Measurements from ENCODE around the gene COLQ.

The COLQ gene

DNA sequence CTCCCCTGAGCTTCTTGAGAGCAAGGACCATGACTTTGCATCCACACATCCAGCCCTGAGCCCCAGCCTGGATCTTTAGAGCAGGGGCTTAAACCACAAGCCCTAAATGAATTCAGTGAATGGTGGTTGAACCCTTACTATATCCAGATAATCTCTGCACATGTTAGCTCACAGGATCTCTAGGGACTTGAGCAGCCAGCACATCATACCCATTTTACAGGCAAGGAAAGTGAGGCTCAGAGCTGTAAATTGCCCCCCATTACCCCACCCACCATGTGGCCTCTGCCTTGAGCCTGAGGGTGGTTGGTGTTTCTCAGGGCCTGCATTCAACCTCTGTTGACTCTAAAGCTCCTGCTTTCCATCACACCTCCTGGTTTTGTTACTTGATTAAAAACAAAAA, 66.5 kb downstream of the COLQ start:
- DNase-seq (ENCODE audit: low spot score), result no peak

DNA sequence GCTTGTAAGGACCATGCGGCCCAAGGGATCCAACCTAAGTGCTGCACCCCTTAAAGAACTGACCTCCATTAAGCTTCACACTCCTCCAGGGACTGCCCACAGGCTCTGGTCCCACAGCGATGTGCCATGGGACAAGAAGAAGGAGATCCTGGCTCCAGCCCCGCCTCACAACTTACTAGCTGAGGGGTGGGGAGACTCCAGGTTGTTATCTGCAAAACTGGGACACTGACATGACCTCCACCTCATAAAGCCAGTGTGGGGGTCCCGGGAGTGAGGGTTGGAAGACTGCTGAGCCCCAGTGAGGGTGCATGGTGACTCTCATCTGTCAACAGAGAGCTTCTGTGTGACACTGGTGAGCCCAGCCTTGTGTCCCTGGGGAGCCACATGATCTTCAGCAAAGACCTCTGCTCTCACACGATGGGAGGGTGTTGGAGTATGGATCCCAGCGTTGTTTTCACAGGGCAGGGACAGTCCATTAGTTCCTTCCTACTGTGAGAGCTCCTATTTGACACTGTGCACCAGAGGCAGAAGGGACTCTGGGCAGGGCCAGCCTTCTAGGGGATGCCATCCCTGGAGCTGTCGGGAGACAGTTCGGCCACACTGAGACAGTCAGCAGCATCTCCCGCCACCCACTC, 67.4 kb downstream of the COLQ start:
- DNase-seq (ENCODE audit: low spot score), result no peak

DNA sequence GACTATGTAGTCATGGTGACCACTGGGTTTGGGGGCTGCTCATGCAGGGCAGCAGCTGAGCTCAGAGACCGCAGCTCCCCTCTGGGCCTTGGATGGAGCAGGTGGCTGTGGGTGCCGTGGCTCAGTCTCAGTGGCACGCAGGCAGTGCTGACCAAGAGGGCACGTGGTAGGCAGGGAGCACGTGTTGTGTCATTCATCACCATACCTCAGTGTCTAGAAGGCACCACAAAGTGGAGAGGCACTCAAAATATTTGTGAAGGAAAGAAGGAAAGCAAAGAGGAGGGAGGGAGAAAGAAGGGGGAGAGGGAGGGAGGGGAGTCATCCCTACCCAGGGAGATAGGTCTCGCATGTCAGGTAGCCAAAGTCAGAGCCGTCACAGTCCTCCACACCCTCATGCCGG, 68.0 kb downstream of the COLQ start:
- no peak for DNase-seq (ENCODE audit: low spot score)

DNA sequence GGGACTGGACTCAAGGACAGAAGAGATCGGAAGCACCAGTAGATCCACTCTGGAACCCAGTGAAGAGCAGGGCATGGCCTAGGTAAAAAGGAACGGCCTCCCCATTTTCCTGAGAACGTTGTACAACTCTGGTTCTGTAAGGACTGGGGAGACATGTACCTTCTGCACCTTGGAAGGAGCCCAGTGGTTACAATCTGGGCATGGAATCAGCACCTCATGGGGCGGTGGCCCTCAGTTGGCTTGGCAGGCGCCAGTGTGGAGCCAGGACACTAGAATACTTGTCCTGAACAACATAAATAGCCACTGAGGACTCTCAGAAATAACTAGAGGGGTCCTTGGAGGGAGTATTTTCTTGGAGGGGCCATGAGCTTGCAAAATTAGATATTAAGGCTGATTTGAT, 68.5 kb downstream of the COLQ start:
- DNase-seq (ENCODE audit: low spot score), result no peak

DNA sequence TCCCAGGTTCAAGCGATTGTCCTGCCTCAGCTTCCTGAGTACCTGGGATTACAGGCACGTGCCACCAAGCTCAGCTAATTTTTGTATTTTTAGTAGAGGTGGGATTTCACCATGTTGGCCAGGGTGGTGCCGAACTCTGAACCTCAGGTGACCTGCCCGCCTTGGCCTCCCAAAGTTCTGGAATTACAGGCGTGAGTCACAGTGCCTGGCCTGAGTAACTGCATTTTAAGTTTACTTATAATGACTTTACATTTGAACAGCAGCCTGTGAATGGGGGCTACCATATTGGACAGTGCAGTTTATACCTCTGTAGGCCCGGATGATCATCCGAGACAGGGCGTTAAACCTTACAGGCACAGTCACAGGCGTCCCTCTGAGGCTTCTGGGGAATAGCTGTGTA, 69.3 kb downstream of the COLQ start:
- DNase-seq (ENCODE audit: low spot score), result no peak

DNA sequence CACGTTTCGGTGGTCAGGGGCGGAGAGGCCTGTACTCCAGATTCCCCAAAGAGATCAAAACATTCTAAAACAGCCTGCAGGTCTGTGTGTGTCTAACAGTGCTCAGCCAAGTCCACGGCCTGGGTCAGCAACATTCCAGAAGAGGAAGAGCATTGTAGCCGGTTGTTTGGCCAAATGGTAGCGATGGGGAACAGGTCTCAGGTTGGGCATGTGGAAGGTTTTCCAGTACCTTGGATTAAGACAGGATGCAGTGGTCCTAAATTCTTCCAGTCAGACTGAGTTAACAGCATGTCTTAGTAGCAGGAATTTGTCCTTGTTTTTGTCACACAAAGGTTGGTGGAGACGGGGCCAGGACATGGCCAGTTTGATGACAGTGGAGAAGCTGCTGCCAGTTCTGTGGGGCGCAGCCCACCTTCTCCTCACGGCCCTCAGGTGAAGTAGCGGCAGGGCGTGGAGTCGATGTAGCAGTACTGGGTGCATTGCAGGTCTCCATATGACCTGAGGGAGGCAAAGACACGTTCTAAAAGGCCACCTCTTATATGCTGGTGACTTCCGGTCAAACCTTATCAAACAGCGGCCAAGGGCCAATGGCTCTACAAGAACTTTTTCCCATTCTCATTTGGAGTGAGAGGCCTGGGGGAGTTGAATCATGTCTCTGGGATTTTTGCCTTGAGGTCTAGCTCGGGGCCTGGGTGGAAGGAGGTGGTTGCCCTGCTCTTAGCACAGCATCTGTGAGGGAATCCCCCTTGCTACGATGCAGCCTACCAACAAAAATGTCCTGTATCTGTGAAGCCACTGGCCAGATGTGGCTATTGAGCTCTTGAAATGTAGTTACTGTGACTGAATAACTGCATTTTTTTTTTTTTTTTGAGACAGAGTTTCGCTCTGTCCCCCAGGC, 70.0 kb downstream of the COLQ start:
- no peak for DNase-seq (ENCODE audit: low spot score)

- no peak for DNase-seq (ENCODE audit: low spot score)
Observed at GRCh38 chr3:15450438-15451215, 70.9 kb downstream of the COLQ start.

DNA sequence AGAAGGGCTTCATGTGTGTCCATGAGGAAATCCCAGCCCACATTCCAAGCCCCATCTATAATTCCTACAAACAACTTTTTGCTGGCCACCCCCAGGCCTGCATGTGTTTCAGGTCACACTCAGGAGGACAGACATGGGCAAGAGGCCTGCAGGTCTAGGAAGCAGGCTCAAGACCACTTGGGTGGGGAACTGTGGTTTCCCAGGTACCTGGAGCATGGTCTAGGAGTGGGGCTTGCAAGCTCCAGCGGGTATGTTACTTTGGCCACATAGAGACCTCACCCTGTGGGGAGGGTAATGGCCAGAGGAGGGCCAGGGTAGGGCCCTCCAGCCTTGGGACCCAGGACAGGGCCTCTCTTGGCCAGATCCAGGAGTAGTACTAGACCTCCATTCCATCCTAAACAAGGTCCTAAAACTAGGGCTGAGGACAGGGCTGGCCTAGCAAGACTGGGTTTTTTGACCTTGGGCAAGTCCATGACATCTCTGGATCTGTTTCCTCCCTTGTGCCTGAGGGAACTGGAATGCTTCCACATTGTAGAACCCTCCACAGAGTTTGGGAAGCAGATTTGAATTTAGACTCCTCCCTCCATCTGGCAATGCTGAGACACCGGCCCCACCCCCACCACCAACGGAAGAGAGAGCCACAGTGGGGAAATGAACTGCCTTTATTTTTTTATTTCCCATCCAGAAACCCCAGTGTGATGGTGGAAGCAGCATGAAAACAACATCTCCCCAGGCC, 71.8 kb downstream of the COLQ start:
- no peak for DNase-seq (ENCODE audit: low spot score)

- no peak for DNase-seq (ENCODE audit: low spot score)
Observed at GRCh38 chr3:15443826-15444524, 77.5 kb downstream of the COLQ start.

DNA sequence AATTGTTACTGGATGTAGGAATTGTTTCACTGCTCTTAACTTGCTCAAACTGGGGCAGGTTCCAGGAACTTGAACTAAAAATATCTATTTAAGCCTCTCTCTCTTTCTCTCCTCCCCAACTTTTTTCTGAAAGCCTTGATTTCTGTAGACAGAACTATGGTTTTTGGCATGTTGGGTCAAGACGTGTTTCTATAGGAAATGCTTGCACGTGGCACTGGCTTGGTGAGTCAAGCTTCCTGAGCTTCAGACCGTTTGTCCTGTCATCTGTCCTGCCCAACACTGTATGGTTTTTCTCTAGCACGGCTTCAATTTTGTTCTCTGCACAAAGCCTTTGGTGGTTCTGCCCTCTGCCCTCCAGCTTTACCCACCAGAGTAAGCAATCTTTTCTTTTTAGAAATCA, 80.6 kb downstream of the COLQ start:
- DNase-seq (ENCODE audit: low spot score), result no peak

GRCh38 chr3:15439476-15439875, 82.0 kb downstream of the COLQ start:
- DNase-seq (ENCODE audit: low spot score), result no peak

- DNase-seq (ENCODE audit: low spot score), result no peak
Observed at GRCh38 chr3:15438983-15439382, 82.5 kb downstream of the COLQ start.

DNA sequence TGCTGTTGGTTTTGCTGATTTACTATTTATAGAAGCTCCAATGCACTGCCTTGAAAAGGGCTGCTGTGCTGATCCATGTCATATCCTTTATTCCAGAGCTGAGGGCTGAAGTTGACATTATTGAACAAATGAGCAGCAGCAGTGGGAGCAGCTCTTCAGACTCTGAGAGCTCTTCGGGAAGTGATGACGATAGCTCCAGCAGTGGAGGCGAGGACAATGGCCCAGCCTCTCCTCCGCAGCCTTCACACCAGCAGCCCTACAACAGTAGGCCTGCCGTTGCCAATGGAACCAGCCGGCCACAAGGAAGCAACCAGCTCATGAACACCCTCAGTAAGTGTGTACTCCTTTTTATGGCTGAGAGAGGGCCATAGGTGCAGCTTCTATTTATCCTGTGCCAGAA, 85.3 kb downstream of the COLQ start:
- no peak for DNase-seq (ENCODE audit: low spot score)

DNA sequence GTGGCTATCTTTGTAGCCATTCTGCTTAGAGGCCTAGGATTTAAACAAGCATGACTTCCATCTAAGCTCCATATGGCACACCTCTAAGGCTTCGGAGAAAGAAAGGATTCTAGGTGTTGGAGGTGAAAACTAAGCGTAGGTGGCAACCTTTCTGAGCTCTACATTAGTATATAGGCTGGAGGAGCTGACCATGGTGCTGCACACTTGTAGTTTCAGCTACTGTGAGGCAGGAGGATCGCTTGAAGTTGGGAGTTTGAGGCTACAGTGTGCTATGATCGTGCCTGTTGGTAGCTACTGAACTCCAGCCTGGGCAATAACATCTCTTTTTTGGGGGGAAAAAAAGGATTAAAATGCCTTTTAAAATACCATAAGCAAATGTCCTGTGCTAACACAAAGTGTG, 86.8 kb downstream of the COLQ start:
- DNase-seq (ENCODE audit: low spot score), result no peak

- no peak for DNase-seq (ENCODE audit: low spot score)
Observed at GRCh38 chr3:15433531-15433930, 88.0 kb downstream of the COLQ start.

DNA sequence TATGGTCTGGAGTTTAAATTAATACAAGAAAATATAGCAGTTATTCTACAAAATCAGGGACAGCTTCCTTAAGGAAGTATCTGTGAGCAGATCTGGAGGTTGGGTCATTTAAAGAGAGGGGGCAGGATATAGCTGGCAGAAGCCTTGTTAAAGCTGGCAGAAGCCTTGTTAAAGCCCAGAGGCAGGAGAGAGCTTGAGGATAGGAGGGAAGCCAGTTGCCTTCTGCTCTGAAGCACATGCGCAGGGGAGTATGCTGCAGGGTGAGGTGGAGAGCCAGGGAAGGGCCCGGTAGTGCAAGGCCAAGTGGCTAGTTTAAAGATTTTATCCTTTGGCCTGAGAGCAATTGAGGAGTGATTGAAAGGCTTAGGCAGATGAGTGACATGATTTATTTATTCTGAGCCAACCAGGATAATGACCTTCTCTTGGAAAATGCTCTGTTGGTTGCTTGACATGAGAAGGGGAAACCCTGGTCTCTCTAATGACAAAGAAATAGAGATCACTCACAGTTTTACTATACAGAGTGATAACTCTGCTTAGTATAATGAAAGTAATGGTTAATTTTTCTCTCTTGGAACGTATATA, 90.2 kb downstream of the COLQ start:
- DNase-seq (ENCODE audit: low spot score), result no peak

- DNase-seq (ENCODE audit: low spot score), result no peak
Observed at GRCh38 chr3:15430624-15431023, 90.9 kb downstream of the COLQ start.

DNA sequence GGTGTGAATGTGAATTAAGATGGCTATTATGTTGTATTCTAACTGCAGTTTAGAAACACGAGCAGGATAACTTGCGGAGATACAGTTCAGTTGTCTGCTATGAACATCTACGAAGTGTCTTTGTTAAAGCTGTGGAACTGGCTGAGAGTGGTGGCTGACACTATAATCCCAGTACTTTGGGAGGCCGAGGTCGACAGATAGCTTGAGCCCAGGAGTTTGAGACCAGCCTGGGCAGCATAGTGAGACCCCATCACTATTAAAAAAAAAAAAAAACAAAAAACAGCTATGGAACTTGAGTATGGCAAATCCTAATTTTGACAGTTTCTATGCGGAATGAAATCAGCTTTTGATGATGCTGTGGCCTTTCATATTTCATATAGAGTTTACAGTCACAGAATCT, 92.4 kb downstream of the COLQ start:
- no peak for DNase-seq (ENCODE audit: low spot score)

DNA sequence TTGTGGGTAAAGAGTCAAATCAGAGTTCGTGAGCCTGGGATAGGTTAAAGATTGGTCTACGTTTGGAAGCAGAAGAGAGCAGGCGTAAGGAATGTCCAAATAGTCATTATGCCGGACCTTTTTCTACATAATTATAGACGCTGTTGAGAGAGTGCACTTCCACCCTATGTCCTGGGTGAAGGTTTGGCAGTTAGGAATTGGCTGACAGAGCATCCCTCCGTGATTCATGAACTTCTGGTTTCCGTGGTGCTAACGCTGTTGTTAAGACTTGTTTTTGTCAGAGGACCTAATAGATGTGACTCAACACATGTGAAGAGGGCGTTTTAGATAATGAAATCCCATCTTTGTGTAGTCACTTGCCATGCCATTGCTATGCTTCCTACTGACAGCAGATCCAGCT, 93.0 kb downstream of the COLQ start:
- peak; percentile 59 for DNase-seq (ENCODE audit: low spot score)

DNA sequence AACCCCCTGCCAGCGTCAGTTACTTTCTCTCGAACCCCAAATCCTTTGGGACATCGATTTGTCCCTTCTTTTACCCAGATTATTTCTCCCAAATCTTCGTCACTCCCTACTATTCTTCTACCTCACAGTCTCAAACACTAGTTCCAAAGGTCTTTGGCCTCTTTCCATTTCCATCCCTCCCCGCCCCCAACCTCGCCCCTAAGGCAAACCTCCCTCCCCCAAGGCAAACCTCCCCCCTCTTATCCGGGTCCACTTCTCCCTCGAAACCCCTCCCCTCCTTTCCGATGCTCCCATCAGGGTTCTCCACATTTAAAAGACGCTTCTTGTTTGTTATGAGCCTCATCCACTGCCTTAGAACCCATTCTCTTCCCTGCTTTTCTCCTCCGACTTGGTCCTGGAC, 93.5 kb downstream of the COLQ start:
- DNase-seq (ENCODE audit: low spot score), result no peak

GRCh38 chr3:15427182-15427880, 94.2 kb downstream of the COLQ start, which contains the start of the genes EAF1 and METTL6:
EAF1 (plus strand) TSS chr3:15427598; CDS start chr3:15427780, 182 bp downstream.
METTL6 (minus strand) TSS chr3:15427544; CDS start chr3:15426511, 1,033 bp downstream.
- DNase-seq (ENCODE audit: low spot score), result peak; percentile 83
